ENCODE measurements around the gene ANKRD9. TPM values are rescaled to one million over a fixed set of nuclear protein-coding genes. Genes with fewer than 3 reads are reported as not detected.

ANKRD9 gene
- total RNA-seq, 1 experiment from 2014 or later = 8.4 TPM

GRCh38 chr14:102481371-102481770 lies 28.2 kb downstream of the ANKRD9 start:
- H3K9me3 Mint-ChIP-seq (ENCODE audit: unreplicated experiment) = no peaks in the 10 kb centered on the region
- no peak overlapping the region for H3K4me3 Mint-ChIP-seq (ENCODE audit: unreplicated experiment)
- TF ChIP-seq CTCF (IDR thresholded peaks at IDR 0.05; ENCODE audit: unreplicated experiment) = no peak
- H3K36me3 Mint-ChIP-seq (ENCODE audit: insufficient read depth, unreplicated experiment) = peaks cover 4% of the 10 kb centered on the region
- POLR2A ChIA-PET = interaction anchor here (0.7 to 1.2 kb wide), 5 partner anchors 12 to 213 kb away, joined by 3 to 5 read pairs (median 3); no protein-coding TSS in a partner anchor
- CTCF ChIA-PET = interaction anchor here (0.5 to 1.4 kb wide), 3 partner anchors 35 to 340 kb away, joined by 3 to 5 read pairs (median 3); no protein-coding TSS in a partner anchor
- no peaks in the 10 kb centered on the region for H3K27me3 Mint-ChIP-seq (ENCODE audit: insufficient read depth, unreplicated experiment)
- intact Hi-C loops (cut with micrococcal nuclease) = no loop called here
- DNase-seq (ENCODE audit: unreplicated experiment) = no peak
- no TSS peak for BruUV-seq (replicated peaks)
- peaks cover 19% of the 10 kb centered on the region for H3K4me1 Mint-ChIP-seq (ENCODE audit: insufficient read depth, unreplicated experiment)
- peak overlapping the region; percentile 59 for H3K27ac Mint-ChIP-seq (ENCODE audit: low read depth, unreplicated experiment)

- POLR2A ChIA-PET = interaction anchor here (0.6 kb wide), 1 partner anchor 1498 kb away, joined by 3 read pairs; no protein-coding TSS in a partner anchor
Observed at GRCh38 chr14:102479777-102480176, 29.8 kb downstream of the ANKRD9 start.

GRCh38 chr14:102479107-102479506 lies 30.5 kb downstream of the ANKRD9 start:
- BruUV-seq (replicated peaks) = no TSS peak
- ChIA-PET POLR2A (interaction anchor here (0.6 kb wide), 1 partner anchor 1498 kb away, joined by 3 read pairs; no protein-coding TSS in a partner anchor), CTCF (interaction anchor here (0.9 to 1.7 kb wide), 4 partner anchors 11 to 42 kb away, joined by 3 to 4 read pairs (median 4); no protein-coding TSS in a partner anchor)
- no peak for TF ChIP-seq CTCF (IDR thresholded peaks at IDR 0.05; ENCODE audit: unreplicated experiment)
- H3K4me1 Mint-ChIP-seq (ENCODE audit: insufficient read depth, unreplicated experiment) = peaks cover 19% of the 10 kb centered on the region
- H3K27me3 Mint-ChIP-seq (ENCODE audit: insufficient read depth, unreplicated experiment) = no peaks in the 10 kb centered on the region
- H3K27ac Mint-ChIP-seq (ENCODE audit: low read depth, unreplicated experiment) = no peak overlapping the region
- intact Hi-C loops (cut with micrococcal nuclease) = no loop called here
- peaks cover 9% of the 10 kb centered on the region for H3K36me3 Mint-ChIP-seq (ENCODE audit: insufficient read depth, unreplicated experiment)
- no peak for DNase-seq (ENCODE audit: unreplicated experiment)
- no peaks in the 10 kb centered on the region for H3K9me3 Mint-ChIP-seq (ENCODE audit: unreplicated experiment)
- no peak overlapping the region for H3K4me3 Mint-ChIP-seq (ENCODE audit: unreplicated experiment)

More at GRCh38 chr14:102479777-102480176, 29.8 kb downstream of the ANKRD9 start:
- Mint-ChIP-seq H3K27me3 (ENCODE audit: insufficient read depth, unreplicated experiment) (no peaks in the 10 kb centered on the region), H3K36me3 (ENCODE audit: insufficient read depth, unreplicated experiment) (peaks cover 4% of the 10 kb centered on the region), H3K9me3 (ENCODE audit: unreplicated experiment) (no peaks in the 10 kb centered on the region), H3K4me3 (ENCODE audit: unreplicated experiment) (no peak overlapping the region), H3K27ac (ENCODE audit: low read depth, unreplicated experiment) (no peak overlapping the region), H3K4me1 (ENCODE audit: insufficient read depth, unreplicated experiment) (peaks cover 19% of the 10 kb centered on the region)
- intact Hi-C loops (cut with micrococcal nuclease) = no loop called here
- no peak for TF ChIP-seq CTCF (IDR thresholded peaks at IDR 0.05; ENCODE audit: unreplicated experiment)
- CTCF ChIA-PET = interaction anchor here (0.6 to 1.3 kb wide), 2 partner anchors 41 to 391 kb away, joined by 3 read pairs; no protein-coding TSS in a partner anchor
- BruUV-seq (replicated peaks) = no TSS peak
- no peak for DNase-seq (ENCODE audit: unreplicated experiment)

GRCh38 chr14:102474934-102475333 lies 34.6 kb downstream of the ANKRD9 start:
- no peak overlapping the region for H3K4me3 Mint-ChIP-seq (ENCODE audit: unreplicated experiment)
- intact Hi-C loops (cut with micrococcal nuclease) = no loop called here

More at GRCh38 chr14:102474934-102475333, 34.6 kb downstream of the ANKRD9 start:
- DNase-seq (ENCODE audit: unreplicated experiment) = no peak
- CTCF ChIA-PET = interaction anchor here (0.6 kb wide), 1 partner anchor 23 kb away, joined by 3 read pairs; no protein-coding TSS in a partner anchor
- Mint-ChIP-seq H3K27ac (ENCODE audit: low read depth, unreplicated experiment) (no peak overlapping the region), H3K36me3 (ENCODE audit: insufficient read depth, unreplicated experiment) (peaks cover 29% of the 10 kb centered on the region), H3K4me1 (ENCODE audit: insufficient read depth, unreplicated experiment) (peaks cover 8% of the 10 kb centered on the region), H3K27me3 (ENCODE audit: insufficient read depth, unreplicated experiment) (no peaks in the 10 kb centered on the region), H3K9me3 (ENCODE audit: unreplicated experiment) (no peaks in the 10 kb centered on the region)
- POLR2A ChIA-PET = no interaction called here
- TF ChIP-seq CTCF (IDR thresholded peaks at IDR 0.05; ENCODE audit: unreplicated experiment) = no peak
- BruUV-seq (replicated peaks) = no TSS peak

Data from MCF 10A (cell line).